ENCODE measurements around the gene KIF24.
"Not testable (repeated sequence)": the region's sequence is repeated elsewhere in the genome, so short reads cannot be mapped to it uniquely, and the experiment has no call there.

- not testable (repeated sequence) for TF ChIP-seq CTCF (IDR thresholded peaks at IDR 0.05); ZBTB33 (IDR thresholded peaks at IDR 0.05; ENCODE audit: borderline replicate concordance, low read depth); TEAD4 (IDR thresholded peaks at IDR 0.05; ENCODE audit: borderline replicate concordance, insufficient read depth); POLR2AphosphoS5 (IDR thresholded peaks at IDR 0.05; ENCODE audit: low read depth, low read length); EZH2phosphoT487 (IDR thresholded peaks at IDR 0.05; ENCODE audit: borderline replicate concordance, low read depth); EP300 (IDR thresholded peaks at IDR 0.05; ENCODE audit: borderline replicate concordance in 1 of 2, low read depth in 1 of 2, low read length in 1 of 2); MAX (IDR thresholded peaks at IDR 0.05; ENCODE audit: low read depth); TCF12 (IDR thresholded peaks at IDR 0.05); REST (IDR thresholded peaks at IDR 0.05; ENCODE audit: low read depth, low read length); JUND (IDR thresholded peaks at IDR 0.05); ELF1 (IDR thresholded peaks at IDR 0.05); TAF1 (IDR thresholded peaks at IDR 0.05; ENCODE audit: borderline replicate concordance, low read depth, low read length)
Measured at GRCh38 chr9:34368796-34369195, 39.7 kb upstream of the KIF24 start.
